Left lobe of liver (tissue), 1 donor: ENCODE data around the gene DEFB126. TPM values are rescaled to one million over a fixed set of nuclear protein-coding genes. Genes with fewer than 3 reads are reported as not detected.

Source experiments
- total RNA-seq: library from RNA; stranded (reverse); gene quantifications from one replicate; pipeline ENCODE4 v1.2.1, GENCODE V29; 2021
- donor health status: DM: no; HTN: yes; CAD: no.

The DEFB126 gene
- total RNA-seq, 1 donor from 2014 or later: not detected

Other genes with a start within 250 kb of the DEFB126 start
- not detected for gene DEFB125, start 54.9 kb upstream of the DEFB126 start, total RNA-seq
- not detected for gene DEFB127, start 14.9 kb downstream of the DEFB126 start, total RNA-seq
- gene DEFB128, start 47.1 kb downstream of the DEFB126 start, total RNA-seq: not detected
- gene DEFB129, start 84.7 kb downstream of the DEFB126 start, total RNA-seq: not detected
- 0.15 TPM for gene DEFB132, start 115.1 kb downstream of the DEFB126 start, total RNA-seq
- gene C20orf96, start 148.2 kb downstream of the DEFB126 start, total RNA-seq: 2.0 TPM
- gene ZCCHC3, start 155.0 kb downstream of the DEFB126 start, total RNA-seq: 5.6 TPM
- gene SOX12, start 183.0 kb downstream of the DEFB126 start, total RNA-seq: 5.6 TPM
- 3.1 TPM for gene NRSN2, start 204.5 kb downstream of the DEFB126 start, total RNA-seq
- 18.3 TPM for gene TRIB3, start 238.2 kb downstream of the DEFB126 start, total RNA-seq